H1 (cell line): ENCODE results near the gene COX10. TPM values are rescaled to one million over a fixed set of nuclear protein-coding genes. Genes with fewer than 3 reads are reported as not detected.

Source experiments
- BACH1 ChIP-seq: IDR thresholded peaks from 2 replicates; pipeline ENCODE4 v1.6.1; 2012; ENCODE audit warnings: low read length, improper control_type of control experiment
- RXRA ChIP-seq: IDR thresholded peaks from 2 replicates; pipeline ENCODE4 v1.6.1; 2011; ENCODE audit warnings: low read depth, mild to moderate bottlenecking, low read length, moderate library complexity; ENCODE audit not compliant: insufficient read depth
- TCF12 ChIP-seq: IDR thresholded peaks from 2 replicates; pipeline ENCODE4 v1.6.1; 2011; ENCODE audit warnings: low read depth, mild to moderate bottlenecking, low read length
- polyA plus RNA-seq, 7 experiments: library from polyadenylated mRNA; depleted of rRNA in 3 of 7; stranded (reverse) in 5 of 7; unstranded in 2 of 7; fragments of >200 nt in 5 of 7; fragments of 200-250 nt in 2 of 7; gene quantifications; 1 replicate in 5 of 7; 2 replicates in 1 of 7; 4 replicates in 1 of 7; pipeline versions ENCODE4 v1.2.1 to v1.2.3, GENCODE V29; 2011 to 2013; ENCODE audit warnings: missing spikeins in 2 of 7, mixed read lengths in 2 of 7
- total RNA-seq: library from RNA; stranded (reverse); fragmentation: NEBNext Ultra II Directional; extraction: Animal tissue kit (Norgen Biotek cat#: 25700); gene quantifications from 2 replicates; pipeline ENCODE4 v1.2.1, GENCODE V29; 2021
- TF ChIP-seq, protein P1 (sequence below): IDR thresholded peaks from 2 replicates; pipeline ENCODE4 v1.6.1; 2011; ENCODE audit warnings: low read depth, mild to moderate bottlenecking, low read length; ENCODE audit not compliant: insufficient read depth
- TF ChIP-seq, protein P2 (sequence below), 3 experiments: IDR thresholded peaks; 1 replicate in 2 of 3; 2 replicates in 1 of 3; pipeline versions ENCODE4 v1.5.1 to v1.6.1; 2011; ENCODE audit warnings: low read length in 3 of 3, mild to moderate bottlenecking in 3 of 3, inconsistent platforms in 2 of 3, low read depth in 1 of 3, moderate library complexity in 1 of 3; ENCODE audit not compliant: insufficient read depth in 1 of 3; ENCODE audit errors: control extremely low read depth in 1 of 3

COX10 gene
- total and polyA plus RNA-seq, 2 of the 8 experiments (the other 6 are each of a cell fraction or from before 2014, with no cell fraction given): 18.0 to 23.0 TPM

DNA sequence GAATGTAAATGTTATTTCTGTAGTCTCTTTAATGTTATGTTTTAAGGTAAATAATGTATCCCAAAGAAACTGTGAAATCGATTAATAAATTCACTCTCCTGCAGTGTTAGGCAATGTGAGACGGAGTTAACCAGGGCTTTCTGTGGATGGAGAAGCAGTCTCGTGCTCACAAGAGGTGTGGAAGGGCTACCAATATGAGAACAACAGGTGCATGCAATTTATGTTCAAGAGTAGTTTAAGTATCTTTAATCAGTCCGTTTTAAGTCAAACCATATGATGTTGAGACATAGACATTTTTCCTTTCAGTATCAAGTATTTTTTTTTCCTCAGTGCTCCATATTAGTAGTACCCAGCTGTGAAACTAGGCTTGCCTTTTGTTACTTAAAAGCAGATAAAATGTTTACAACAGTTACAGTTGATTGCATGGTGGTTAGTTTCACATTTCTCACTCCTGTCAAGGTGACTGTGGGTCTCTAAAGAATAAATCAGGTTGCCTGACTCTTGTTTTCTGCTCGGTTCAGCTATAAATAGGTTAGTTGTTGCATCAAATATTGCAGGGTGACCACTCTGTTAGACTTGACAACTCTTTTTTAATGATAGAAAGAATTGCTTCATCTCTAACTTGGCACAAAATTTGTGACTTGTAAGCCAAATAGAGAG is 54.4 kb downstream of the COX10 start (continued):
- TF ChIP-seq, protein P1, sequence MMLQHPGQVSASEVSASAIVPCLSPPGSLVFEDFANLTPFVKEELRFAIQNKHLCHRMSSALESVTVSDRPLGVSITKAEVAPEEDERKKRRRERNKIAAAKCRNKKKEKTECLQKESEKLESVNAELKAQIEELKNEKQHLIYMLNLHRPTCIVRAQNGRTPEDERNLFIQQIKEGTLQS: no peak
- TF ChIP-seq TCF12 (no peak), RXRA (no peak), BACH1 (no peak)
- TF ChIP-seq, protein P2, sequence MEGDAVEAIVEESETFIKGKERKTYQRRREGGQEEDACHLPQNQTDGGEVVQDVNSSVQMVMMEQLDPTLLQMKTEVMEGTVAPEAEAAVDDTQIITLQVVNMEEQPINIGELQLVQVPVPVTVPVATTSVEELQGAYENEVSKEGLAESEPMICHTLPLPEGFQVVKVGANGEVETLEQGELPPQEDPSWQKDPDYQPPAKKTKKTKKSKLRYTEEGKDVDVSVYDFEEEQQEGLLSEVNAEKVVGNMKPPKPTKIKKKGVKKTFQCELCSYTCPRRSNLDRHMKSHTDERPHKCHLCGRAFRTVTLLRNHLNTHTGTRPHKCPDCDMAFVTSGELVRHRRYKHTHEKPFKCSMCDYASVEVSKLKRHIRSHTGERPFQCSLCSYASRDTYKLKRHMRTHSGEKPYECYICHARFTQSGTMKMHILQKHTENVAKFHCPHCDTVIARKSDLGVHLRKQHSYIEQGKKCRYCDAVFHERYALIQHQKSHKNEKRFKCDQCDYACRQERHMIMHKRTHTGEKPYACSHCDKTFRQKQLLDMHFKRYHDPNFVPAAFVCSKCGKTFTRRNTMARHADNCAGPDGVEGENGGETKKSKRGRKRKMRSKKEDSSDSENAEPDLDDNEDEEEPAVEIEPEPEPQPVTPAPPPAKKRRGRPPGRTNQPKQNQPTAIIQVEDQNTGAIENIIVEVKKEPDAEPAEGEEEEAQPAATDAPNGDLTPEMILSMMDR (IDR thresholded peaks at IDR 0.05; ENCODE audit: control extremely low read depth in 1 of 3, insufficient read depth in 1 of 3, low read depth in 1 of 3, low read length in 3 of 3): no peak
- TF ChIP-seq, all 59 proteins: peak for 0
